ENCODE data around the gene CASR.

CASR gene

DNA sequence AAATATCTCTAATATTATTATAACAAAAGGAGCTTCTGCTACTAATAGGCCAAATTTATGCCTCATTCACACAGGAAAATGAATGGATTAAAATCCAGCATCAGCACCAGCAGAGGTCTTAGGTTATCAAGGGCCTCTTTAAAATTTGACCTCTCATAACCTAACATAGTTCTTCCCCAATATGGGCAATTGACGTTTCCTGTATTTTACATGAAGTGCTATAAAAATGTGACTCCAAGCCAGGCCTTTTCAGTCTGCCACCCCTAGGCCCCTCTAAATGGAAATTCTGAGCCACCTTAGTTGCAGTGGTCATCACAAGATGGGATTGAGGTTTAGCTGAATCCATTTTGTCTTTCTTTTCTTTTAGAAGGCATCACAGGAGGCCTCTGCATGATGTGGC, 70.1 kb downstream of the CASR start:
- Histone ChIP-seq H3K9ac (no peak overlapping the region), H3K4me3 (no peak overlapping the region), H3K27ac (no peak overlapping the region), H4K20me1 (no peaks in the 10 kb centered on the region), H3K36me3 (no peaks in the 10 kb centered on the region), H3K9me3 (no peaks in the 10 kb centered on the region), H3K4me1 (no peaks in the 10 kb centered on the region; the same call in none of the 2 replicates), H3K27me3 (no peaks in the 10 kb centered on the region), H3K4me2 (no peak overlapping the region)
- TF ChIP-seq Cebpa-rat (IDR thresholded peaks at IDR 0.05) = no peak

DNA sequence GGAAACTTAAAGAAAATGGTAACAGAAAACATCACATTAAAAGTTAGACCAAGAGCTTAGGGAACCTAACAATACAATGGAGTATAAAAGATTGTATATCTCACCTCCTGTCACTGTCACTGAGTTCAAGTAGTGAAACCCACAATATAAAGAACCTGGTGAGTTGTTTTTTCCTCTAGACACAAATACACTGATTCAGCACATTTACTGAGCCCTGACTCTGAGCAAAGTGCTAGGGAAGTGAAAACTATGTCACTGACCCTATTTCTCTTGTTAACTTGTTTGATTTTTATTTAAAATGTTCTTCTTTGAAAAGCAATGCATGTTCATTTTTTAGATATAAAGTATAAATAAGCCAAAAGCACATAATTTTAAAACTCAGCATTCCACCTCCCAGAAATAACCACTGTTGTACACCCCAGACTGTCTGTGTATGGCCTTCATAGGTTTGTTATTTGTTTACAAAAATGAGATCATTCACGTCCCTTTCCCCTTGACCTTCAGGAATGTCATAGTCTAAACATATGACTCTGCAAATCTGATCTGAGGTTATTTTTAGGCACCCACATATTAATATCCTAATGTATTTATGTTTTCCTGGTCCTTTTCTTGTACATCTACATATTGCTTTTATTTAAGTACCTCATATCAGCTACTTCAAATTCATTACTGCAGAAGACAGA, 72.4 kb downstream of the CASR start:
- no peaks in the 10 kb centered on the region for H3K9me3 ChIP-seq
- no peak overlapping the region for H3K4me2 ChIP-seq
- H4K20me1 ChIP-seq = no peaks in the 10 kb centered on the region
- no peak for TF ChIP-seq Cebpa-rat (IDR thresholded peaks at IDR 0.05)
- H3K27me3 ChIP-seq = no peaks in the 10 kb centered on the region
- H3K27ac ChIP-seq = no peak overlapping the region
- no peak overlapping the region for H3K4me3 ChIP-seq
- H3K36me3 ChIP-seq = no peaks in the 10 kb centered on the region
- H3K9ac ChIP-seq = no peak overlapping the region
- H3K4me1 ChIP-seq = no peaks in the 10 kb centered on the region; the same call in 1 of the 2 replicates

DNA sequence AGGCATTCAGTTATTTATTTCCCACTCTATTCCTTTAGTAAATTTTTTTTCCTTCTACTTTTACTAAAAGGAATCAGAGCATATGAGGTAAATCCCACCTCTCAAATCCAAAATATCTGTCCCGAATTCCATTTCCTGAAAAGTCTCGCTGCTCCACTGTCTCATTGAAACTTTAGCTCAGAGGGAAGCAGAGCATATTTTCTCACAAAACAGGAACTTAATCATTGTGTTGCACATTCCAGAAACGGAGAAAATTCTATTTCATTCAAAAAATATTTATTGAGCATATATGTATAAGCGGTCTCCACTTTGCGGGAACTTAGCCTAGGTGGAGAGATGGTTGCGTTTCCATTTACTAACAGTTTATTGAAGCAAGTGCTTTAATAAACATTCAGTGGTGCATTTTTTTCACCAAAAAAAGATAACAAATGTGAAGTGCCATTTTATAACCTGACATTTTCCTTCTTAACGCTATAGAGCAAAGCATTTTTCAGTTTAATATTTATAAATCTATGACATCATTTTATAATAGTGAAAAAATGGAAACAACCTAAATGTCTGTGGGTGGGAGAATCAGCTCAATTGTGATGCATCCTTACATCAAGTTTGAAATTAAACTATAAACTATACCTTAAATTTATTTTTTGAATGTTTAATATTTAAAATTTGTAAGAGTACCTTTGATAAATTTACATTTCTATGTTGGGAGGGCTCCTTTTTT, 74.3 kb downstream of the CASR start:
- Histone ChIP-seq H3K27ac (no peak overlapping the region), H3K4me2 (no peak overlapping the region), H3K4me3 (no peak overlapping the region), H4K20me1 (no peaks in the 10 kb centered on the region), H3K4me1 (no peaks in the 10 kb centered on the region; the same call in 1 of the 2 replicates), H3K9ac (no peak overlapping the region), H3K9me3 (no peaks in the 10 kb centered on the region), H3K36me3 (no peaks in the 10 kb centered on the region), H3K27me3 (no peaks in the 10 kb centered on the region)
- TF ChIP-seq Cebpa-rat (IDR thresholded peaks at IDR 0.05) = no peak

DNA sequence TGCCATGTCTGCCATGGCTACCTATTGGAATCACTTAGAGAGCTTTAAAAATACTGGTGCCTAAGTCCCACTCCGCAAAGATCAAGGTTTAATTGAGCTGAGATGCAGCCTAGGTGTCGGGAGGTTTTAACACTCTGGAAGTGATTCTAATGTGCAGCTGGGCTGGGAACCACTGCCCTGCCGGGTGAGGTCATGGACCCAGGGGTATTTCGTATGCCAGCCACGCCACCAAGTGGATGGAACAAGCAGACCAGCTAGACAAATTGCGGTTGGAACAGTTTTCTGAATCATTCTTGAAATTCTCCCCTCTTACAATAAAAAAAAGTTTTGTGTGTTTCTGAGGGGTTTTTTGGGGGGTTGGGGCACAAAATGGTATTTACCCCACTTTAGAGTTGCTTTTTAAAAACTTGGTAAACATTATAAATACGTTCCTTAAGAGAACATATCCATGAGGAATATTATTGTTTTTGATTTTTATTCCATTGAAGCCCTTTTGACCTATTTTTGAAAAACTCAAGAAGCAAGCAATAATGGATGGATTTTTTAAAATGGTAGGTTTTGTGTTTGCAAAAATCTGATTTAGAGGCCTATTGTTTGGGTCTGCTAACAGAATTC, 75.4 kb downstream of the CASR start:
- no peak overlapping the region for H3K4me3 ChIP-seq
- no peaks in the 10 kb centered on the region for H3K27me3 ChIP-seq
- no peaks in the 10 kb centered on the region for H3K36me3 ChIP-seq
- TF ChIP-seq Cebpa-rat (IDR thresholded peaks at IDR 0.05) = no peak
- no peaks in the 10 kb centered on the region for H4K20me1 ChIP-seq
- no peaks in the 10 kb centered on the region; the same call in 1 of the 2 replicates for H3K4me1 ChIP-seq
- H3K4me2 ChIP-seq = no peak overlapping the region; the same call in 1 of the 2 replicates
- no peak overlapping the region for H3K27ac ChIP-seq
- H3K9me3 ChIP-seq = no peaks in the 10 kb centered on the region
- no peak overlapping the region for H3K9ac ChIP-seq

DNA sequence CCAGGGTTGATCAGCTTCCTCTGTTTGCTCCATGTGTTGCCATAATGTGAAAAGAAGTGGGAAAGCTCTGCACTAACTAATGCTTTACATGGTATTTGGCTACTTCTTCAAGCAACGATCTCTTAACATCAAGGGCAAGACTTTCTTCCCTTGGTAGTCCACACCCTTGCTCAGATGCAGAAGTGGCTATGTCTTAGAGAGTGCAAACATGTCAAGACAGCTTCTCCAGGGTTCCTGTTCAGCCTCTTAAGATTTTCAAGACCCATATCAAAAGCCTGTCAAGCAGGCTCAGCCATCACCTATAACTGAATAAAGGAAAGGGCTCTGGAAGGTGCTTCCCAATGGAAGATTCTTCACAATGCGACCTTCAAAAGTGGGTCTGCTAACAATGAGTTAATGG, 76.7 kb downstream of the CASR start:
- no peak for TF ChIP-seq Cebpa-rat (IDR thresholded peaks at IDR 0.05)
- H3K4me2 ChIP-seq = no peak overlapping the region
- H3K9ac ChIP-seq = no peak overlapping the region
- no peak overlapping the region for H3K27ac ChIP-seq
- H3K36me3 ChIP-seq = no peaks in the 10 kb centered on the region
- H3K4me3 ChIP-seq = no peak overlapping the region
- no peaks in the 10 kb centered on the region; the same call in 1 of the 2 replicates for H3K4me1 ChIP-seq
- H3K27me3 ChIP-seq = no peaks in the 10 kb centered on the region
- H3K9me3 ChIP-seq = no peaks in the 10 kb centered on the region
- H4K20me1 ChIP-seq = no peaks in the 10 kb centered on the region

DNA sequence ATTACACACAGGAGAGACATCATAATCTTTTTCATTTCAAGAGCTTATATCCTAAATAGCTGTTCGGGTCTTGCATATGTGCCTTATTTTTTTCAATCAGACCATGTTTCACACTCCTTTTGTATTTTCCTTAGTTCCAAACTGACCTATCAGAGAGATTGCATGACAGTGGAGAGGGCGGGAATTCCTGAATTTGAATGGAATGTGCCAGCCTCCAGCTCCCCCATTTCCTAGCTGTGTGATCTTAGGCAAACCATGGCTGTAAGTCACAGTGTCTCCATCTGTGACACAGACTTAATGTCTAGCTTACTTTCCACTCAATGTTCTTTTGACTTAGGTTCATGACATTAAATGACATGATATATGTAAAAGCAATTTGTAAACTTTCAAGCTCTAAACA, 79.6 kb downstream of the CASR start:
- no peak overlapping the region for H3K9ac ChIP-seq
- no peak for TF ChIP-seq Cebpa-rat (IDR thresholded peaks at IDR 0.05)
- no peaks in the 10 kb centered on the region for H3K9me3 ChIP-seq
- H3K27me3 ChIP-seq = no peaks in the 10 kb centered on the region
- no peaks in the 10 kb centered on the region for H3K36me3 ChIP-seq
- no peak overlapping the region for H3K4me2 ChIP-seq
- no peak overlapping the region for H3K4me3 ChIP-seq
- peaks cover 10% of the 10 kb centered on the region for H3K4me1 ChIP-seq
- no peaks in the 10 kb centered on the region for H4K20me1 ChIP-seq
- H3K27ac ChIP-seq = no peak overlapping the region

DNA sequence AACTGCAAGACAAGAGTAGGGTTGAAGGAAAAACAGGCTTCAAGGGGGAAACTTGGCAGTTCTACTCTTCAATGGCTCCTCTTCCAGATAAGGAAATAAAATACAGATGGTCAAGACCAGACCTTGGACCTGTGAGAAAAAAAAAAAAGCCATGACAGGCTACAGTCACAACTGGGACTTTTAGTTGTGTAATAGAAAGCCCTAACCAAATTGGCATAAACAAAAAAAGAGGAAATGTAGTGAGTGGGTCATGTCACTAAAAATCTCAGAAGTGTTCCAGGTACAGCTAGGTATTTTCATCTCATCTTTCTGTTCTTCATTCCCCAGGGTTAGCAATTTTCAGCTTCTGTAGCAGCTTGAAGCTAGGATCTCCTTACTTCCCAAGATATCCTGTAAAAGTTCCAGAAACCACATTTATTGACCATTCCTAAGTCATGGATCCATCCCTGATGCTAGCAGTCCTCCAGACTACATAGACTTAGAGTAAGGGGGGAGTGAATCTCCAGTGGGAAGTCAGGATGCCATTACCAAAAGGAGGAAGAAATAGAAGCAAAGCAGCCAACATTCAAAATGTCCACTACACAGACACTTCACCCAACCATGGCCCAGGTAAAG, 80.6 kb downstream of the CASR start:
- Histone ChIP-seq H3K9me3 (no peaks in the 10 kb centered on the region), H3K4me3 (no peak overlapping the region), H3K36me3 (no peaks in the 10 kb centered on the region), H3K4me1 (peaks cover 10% of the 10 kb centered on the region), H4K20me1 (no peaks in the 10 kb centered on the region), H3K4me2 (no peak overlapping the region), H3K27ac (no peak overlapping the region), H3K27me3 (no peaks in the 10 kb centered on the region), H3K9ac (no peak overlapping the region)
- TF ChIP-seq Cebpa-rat (IDR thresholded peaks at IDR 0.05) = no peak

DNA sequence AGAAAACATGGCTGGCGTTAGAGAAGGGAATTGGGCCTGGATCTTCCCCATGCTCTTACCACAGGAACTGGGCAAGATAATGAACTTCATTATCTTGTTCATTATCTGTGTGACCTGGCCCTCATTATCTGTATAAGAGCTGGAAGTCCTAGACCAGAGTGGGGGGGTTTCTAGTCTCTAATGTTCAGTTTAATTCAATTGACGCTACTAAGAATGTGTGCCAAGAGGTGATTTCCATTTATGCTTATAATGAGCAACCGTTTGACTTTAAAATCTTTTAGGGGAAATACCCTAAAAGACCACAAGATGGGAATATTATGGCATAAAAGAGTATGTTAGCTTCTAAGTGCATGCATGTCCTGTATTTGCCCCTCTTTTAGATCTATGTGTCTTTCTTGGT, 82.5 kb downstream of the CASR start:
- Histone ChIP-seq H3K27ac (no peak overlapping the region), H3K4me1 (peaks cover 15% of the 10 kb centered on the region), H3K27me3 (no peaks in the 10 kb centered on the region), H4K20me1 (no peaks in the 10 kb centered on the region), H3K36me3 (no peaks in the 10 kb centered on the region), H3K4me2 (no peak overlapping the region), H3K9me3 (peaks cover 7% of the 10 kb centered on the region), H3K4me3 (no peak overlapping the region), H3K9ac (no peak overlapping the region)
- no peak for TF ChIP-seq Cebpa-rat (IDR thresholded peaks at IDR 0.05)

DNA sequence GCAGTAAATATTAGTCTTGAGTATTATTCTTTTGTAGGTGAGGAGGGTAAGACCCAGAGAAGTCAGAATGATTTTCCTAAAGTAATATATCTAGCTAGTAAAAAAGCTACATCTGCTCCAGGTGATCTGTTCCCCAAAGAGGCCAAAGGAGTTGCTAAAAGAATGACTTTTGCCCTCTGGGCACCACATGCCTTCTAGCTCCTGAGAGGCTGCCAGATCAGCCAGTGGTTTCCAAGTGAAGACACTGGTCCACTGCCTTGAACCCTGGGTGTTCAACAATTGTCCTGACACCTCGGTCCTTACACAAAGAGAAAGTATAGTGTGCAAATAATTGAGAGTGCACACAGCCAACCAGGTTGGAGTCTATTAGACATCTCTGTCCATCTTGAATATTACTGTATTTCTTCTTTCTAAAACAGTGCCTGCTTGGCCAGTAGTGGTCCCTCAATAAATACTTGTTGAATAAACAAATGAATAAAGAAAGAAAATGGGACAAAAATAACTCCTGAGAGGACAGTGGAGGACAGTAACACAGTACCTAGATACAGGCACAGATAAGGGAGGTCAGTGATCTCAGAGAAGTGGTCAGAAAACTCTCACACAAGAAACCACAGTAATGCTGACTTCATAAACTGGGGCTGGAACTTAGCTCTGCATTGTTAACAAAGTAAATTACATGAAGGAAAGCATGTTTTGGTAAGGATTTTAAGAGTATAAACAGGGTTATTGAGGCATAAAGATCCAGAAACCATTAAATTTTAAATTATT, 85.0 kb downstream of the CASR start:
- Histone ChIP-seq H3K9ac (no peak overlapping the region), H3K27me3 (no peaks in the 10 kb centered on the region), H3K27ac (no peak overlapping the region), H3K4me2 (no peak overlapping the region), H4K20me1 (no peaks in the 10 kb centered on the region), H3K36me3 (no peaks in the 10 kb centered on the region), H3K4me3 (no peak overlapping the region), H3K4me1 (peaks cover 39% of the 10 kb centered on the region), H3K9me3 (peaks cover 7% of the 10 kb centered on the region)
- TF ChIP-seq Cebpa-rat (IDR thresholded peaks at IDR 0.05) = no peak
